GM12891 (cell line): ENCODE results near the gene YWHAH.

Source experiments
- PAX5 ChIP-seq: IDR thresholded peaks from 2 replicates; pipeline ENCODE4 v1.6.1; 2011; ENCODE audit warnings: low read length, moderate library complexity, mild to moderate bottlenecking; ENCODE audit not compliant: insufficient read depth, severe bottlenecking
- POLR2A ChIP-seq: IDR thresholded peaks from 2 replicates; pipeline ENCODE4 v1.6.1; 2011; ENCODE audit warnings: low read depth, low read length, control low read depth
- POLR2AphosphoS5 ChIP-seq: IDR thresholded peaks from 2 replicates; pipeline ENCODE4 v1.6.1; 2011; ENCODE audit warnings: low read depth, low read length, control low read depth
- SPI1 ChIP-seq: IDR thresholded peaks from 2 replicates; pipeline ENCODE4 v1.6.1; 2011; ENCODE audit warnings: low read depth, low read length, control low read depth
- TAF1 ChIP-seq: IDR thresholded peaks from 2 replicates; pipeline ENCODE4 v1.6.1; 2011; ENCODE audit warnings: low read depth, low read length, control low read depth

DNA sequence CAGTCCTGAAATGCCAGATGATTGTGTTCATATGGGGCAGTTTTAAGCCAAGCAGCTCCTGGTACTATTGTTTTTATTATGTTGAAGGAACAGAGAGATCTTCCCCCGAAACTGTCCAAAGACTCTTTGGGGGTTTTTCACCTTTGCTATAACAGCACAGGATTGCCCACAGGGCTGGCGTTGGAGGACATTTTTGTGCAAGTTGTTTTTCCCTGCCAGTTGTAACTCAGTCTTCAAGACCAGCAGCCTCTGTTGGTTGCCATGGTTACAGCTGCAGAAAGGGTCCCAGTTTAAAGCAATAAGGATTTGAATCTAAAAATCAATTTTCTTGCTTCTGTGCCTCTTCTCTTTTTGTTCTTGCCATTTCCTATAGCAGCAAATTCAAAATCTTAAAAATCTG lies 45.4 kb upstream of the YWHAH start:
- TF ChIP-seq POLR2A (no peak), POLR2AphosphoS5 (no peak), TAF1 (no peak), PAX5 (no peak), SPI1 (no peak)
